GM20000 (cell line): ENCODE data around the gene ESYT2.

Experiments
- DNase-seq: peaks from one replicate; pipeline ENCODE4 v3.0.0; 2012; ENCODE audit warnings: low spot score
- TF ChIP-seq, protein P1 (sequence below): IDR thresholded peaks from 2 replicates; pipeline ENCODE4 v1.5.1; 2012; ENCODE audit warnings: mild to moderate bottlenecking, control low read depth; ENCODE audit errors: extremely low read depth, missing control alignments

The ESYT2 gene

DNA sequence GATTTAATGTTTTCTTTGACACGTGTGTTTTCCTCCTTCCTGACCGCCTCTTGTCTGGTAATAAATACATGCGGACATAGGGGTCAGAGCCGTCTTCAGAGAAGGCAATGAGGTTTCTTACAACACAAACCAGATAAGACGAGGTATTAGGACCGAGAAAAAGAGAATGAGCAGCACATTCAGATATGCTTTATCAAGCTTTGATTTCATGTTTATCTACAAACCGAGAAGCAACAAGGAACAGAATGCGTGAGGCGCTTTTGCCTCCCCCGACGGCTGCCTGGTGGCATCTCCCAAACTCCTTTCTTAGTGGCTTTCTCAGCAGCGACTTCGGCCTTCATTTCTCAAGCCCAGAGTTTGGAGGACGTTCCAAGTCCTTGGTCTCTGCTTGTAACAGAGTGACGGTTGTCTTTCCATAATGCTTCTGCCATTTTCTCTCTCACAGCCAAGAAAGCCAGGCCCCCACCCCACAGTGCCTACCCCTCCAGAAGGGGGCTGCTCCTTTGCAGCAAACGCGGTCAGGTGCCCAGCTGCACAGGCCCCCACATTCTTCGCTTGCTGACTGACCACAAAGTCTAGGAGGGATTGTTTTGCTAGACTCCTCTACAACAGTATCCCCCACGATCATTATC lies 92.1 kb downstream of the ESYT2 start:
- TF ChIP-seq, protein P1, sequence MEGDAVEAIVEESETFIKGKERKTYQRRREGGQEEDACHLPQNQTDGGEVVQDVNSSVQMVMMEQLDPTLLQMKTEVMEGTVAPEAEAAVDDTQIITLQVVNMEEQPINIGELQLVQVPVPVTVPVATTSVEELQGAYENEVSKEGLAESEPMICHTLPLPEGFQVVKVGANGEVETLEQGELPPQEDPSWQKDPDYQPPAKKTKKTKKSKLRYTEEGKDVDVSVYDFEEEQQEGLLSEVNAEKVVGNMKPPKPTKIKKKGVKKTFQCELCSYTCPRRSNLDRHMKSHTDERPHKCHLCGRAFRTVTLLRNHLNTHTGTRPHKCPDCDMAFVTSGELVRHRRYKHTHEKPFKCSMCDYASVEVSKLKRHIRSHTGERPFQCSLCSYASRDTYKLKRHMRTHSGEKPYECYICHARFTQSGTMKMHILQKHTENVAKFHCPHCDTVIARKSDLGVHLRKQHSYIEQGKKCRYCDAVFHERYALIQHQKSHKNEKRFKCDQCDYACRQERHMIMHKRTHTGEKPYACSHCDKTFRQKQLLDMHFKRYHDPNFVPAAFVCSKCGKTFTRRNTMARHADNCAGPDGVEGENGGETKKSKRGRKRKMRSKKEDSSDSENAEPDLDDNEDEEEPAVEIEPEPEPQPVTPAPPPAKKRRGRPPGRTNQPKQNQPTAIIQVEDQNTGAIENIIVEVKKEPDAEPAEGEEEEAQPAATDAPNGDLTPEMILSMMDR = no peak
- DNase-seq = no peak

DNA sequence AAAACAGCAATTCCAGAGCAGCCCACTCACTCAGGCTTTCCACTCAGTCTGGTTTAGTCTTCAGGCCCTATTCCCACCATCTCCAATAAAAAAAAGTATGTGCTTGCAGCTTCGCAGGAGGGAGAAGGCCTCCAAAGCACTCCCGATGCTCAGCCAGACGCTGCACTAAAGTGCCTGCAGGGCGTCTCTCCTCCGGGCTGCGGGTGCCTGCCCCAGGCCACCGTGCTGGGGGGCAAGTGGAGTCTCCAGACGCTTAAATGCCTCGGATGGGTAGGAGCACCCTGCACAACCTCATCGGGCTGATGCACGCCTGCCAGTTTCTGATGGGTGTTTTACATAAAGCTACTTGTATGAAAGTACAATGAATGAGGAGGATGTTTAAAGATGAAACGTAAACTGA lies 93.4 kb downstream of the ESYT2 start:
- no peak for DNase-seq
- TF ChIP-seq, protein P1 = no peak

DNA sequence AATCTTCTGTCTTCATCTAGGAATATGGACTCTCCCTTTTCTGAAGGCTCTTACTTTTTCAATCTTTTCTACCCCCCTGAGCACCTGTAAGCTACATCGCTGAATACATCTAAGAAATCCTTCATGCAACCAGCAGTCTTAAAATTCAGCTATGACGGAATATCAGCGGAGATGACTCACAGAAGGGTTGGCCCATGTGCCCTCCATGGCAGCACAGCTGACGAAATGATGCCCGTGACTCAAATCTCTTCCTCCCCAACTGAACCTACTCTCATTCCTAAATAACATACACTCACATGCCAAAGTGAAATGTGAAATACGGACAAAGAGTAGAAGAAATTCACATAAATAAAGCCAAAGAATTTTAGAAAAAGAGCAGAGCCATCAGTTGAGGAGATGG lies 94.4 kb downstream of the ESYT2 start:
- DNase-seq = no peak

DNA sequence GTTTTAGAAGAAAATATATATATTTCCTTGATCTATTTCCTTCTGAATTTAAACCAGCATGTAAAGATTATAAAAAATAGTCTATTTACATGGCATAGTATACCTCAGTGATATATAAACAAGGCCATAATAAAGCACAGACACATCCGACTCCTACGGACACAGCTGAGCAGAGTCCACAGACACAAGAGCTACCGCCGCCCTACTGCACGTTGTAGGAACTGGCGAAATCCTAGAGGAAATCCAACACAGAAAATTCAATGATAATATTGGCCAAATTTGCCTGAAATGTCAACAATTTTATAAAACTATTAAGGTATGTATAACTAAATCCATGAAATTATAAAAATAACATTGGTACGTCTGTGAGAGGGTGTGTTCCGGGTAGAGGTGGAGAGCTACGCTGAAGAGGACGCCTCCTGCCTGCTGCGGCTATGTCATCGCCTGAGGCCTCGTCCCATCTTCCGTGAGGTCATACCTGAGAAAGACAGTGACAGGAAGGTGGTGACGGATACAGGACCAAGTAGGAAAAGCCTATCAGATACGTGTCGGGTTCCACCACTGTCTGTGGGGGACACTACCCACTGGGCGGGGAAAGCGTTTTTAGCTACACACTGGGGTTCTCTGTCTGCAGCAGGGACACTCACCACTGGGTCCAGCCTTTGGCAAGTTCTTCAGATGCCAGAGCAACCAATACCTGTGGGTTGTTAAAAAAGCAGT lies 95.4 kb downstream of the ESYT2 start:
- no peak for DNase-seq
- TF ChIP-seq, protein P1 = no peak

More for the DNA sequence above, 94.4 kb downstream of the ESYT2 start:
- TF ChIP-seq, protein P1 = no peak

DNA sequence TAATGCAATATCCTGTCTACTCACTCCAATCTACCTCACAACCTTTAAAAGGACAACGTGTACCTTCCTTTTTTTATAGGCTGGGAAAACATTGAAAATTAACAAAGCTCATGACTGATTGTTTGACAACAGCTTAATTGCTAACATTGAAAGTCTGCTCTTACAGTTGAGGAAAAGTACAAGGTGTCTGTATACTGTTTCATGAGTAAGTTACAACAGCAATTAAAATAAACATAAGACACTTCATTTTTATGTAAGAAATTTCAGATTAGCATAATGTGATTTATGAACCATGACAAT lies 96.1 kb downstream of the ESYT2 start:
- no peak for DNase-seq
- TF ChIP-seq, protein P1 = no peak

DNA sequence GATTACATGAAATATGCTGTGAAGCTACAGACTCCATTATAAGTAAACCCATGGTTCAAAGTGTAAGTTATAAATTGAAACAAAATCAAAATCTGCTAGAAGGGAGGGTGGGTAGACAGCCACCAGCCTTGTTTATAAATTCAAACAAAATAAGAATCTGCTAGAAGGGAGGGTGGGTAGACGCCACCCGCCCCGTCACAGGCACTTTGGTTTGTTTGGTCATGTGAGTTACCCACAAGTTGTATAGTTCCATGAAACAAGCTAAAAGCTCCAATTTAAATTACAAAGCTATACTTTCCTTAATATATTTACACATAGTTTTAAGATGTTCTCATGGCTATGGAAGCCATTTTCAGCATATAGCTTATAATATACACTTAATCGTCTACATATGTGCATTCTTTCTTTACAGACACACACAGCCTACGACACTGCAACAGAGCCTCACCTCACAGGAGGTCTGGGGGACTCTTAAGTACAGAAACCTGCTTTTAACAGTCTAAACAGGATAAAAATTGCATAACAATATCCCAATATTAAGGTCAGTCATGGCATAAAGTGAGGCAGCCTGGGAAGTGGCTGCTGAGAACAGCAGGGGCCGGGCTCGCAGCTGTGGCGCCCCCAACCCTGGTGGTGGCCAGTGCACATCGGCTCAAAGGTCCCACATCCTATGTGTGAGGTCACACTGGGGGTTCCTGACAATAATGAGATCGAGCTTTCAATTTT lies 96.7 kb downstream of the ESYT2 start:
- no peak for DNase-seq
- TF ChIP-seq, protein P1 = no peak

DNA sequence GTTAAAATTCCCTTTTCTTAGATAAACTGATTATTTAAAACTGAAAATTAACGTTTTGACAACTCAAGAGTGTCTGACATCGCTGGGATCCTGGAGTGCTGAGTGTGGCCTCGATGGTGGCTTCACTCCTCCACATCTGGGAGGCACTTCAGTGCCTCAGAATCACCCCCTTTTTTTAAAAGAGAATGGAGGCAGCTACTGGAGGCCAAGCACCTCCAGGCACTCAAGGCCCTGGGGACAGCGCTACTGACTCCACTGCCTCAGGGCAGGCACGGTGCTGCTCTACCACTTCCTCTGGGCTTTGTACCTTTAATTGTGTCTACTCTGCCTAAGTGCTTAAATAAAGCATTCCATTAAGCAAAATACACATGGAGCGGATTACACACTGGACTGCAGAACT lies 97.5 kb downstream of the ESYT2 start:
- DNase-seq = no peak
- TF ChIP-seq, protein P1 = no peak
